ENCODE results near the gene SMCO1. TPM values are rescaled to one million over a fixed set of nuclear protein-coding genes. Genes with fewer than 3 reads are reported as not detected.
A peak's percentile ranks its signal among the peaks of the same experiment; 100 is the strongest.

Gene SMCO1
- total and polyA plus RNA-seq, 9 donors, result not detected

- intact Hi-C loops (cut with DNase I), result no loop called here
- WGBS, 3 donors, result 78 to 91% (median 87%) methylated on average over 6 of the region's 6 CpGs
- H3K4me3 ChIP-seq, result no peak overlapping the region
- no peaks in the 10 kb centered on the region for H3K36me3 ChIP-seq
- H3K4me1 ChIP-seq (ENCODE audit: insufficient read depth), result no peaks in the 10 kb centered on the region
- H3K9me3 ChIP-seq, result no peaks in the 10 kb centered on the region
- TF ChIP-seq CTCF (IDR thresholded peaks at IDR 0.05) (no peak), POLR2A (IDR thresholded peaks at IDR 0.05) (no peak), EP300 (IDR thresholded peaks at IDR 0.05) (no peak)
- H3K27ac ChIP-seq, result no peak overlapping the region
- DNase-seq, result no peak
- H3K27me3 ChIP-seq, result no peaks in the 10 kb centered on the region
These were observed 26.7 kb upstream of the SMCO1 start for GRCh38 chr3:196541684-196542445.

GRCh38 chr3:196537319-196537984 is 22.3 kb upstream of the SMCO1 start:
- H3K27me3 ChIP-seq, result no peaks in the 10 kb centered on the region
- intact Hi-C loops (cut with DNase I), result no loop called here
- 40 to 49% (median 46%) methylated on average over 18 of the region's 18 CpGs for WGBS, 3 donors

GRCh38 chr3:196533260-196533681 is 18.1 kb upstream of the SMCO1 start:
- no peak overlapping the region for H3K4me3 ChIP-seq
- WGBS, 3 donors, result 17 to 28% (median 27%) methylated on average over 14 of the region's 14 CpGs
- peaks cover 4% of the 10 kb centered on the region for H3K4me1 ChIP-seq (ENCODE audit: insufficient read depth)
- no peak overlapping the region for H3K27ac ChIP-seq
- DNase-seq, result no peak
- no peaks in the 10 kb centered on the region for H3K27me3 ChIP-seq
- H3K36me3 ChIP-seq, result no peaks in the 10 kb centered on the region
- intact Hi-C loops (cut with DNase I), result no loop called here
- TF ChIP-seq POLR2A (IDR thresholded peaks at IDR 0.05) (no peak), EP300 (IDR thresholded peaks at IDR 0.05) (no peak), CTCF (IDR thresholded peaks at IDR 0.05) (no peak)
- H3K9me3 ChIP-seq, result peaks cover 0 to 3% of the 10 kb centered on the region in 2 donors

More at GRCh38 chr3:196537319-196537984, 22.3 kb upstream of the SMCO1 start:
- H3K9me3 ChIP-seq, result peaks cover 0 to 3% of the 10 kb centered on the region in 2 donors
- H3K36me3 ChIP-seq, result no peaks in the 10 kb centered on the region
- no peaks in the 10 kb centered on the region for H3K4me1 ChIP-seq (ENCODE audit: insufficient read depth)
- no peak for TF ChIP-seq POLR2A (IDR thresholded peaks at IDR 0.05)
- no peak for TF ChIP-seq EP300 (IDR thresholded peaks at IDR 0.05)
- TF ChIP-seq CTCF (IDR thresholded peaks at IDR 0.05), result no peak
- DNase-seq, result peak in 3 of 5 donors; percentile 13 to 24 (median 20)
- no peak overlapping the region for H3K4me3 ChIP-seq
- H3K27ac ChIP-seq, result no peak overlapping the region

- Histone ChIP-seq H3K4me3 (no peak overlapping the region), H3K9me3 (peaks cover 0 to 3% of the 10 kb centered on the region in 2 donors), H3K27me3 (no peaks in the 10 kb centered on the region), H3K27ac (no peak overlapping the region), H3K36me3 (no peaks in the 10 kb centered on the region), H3K4me1 (ENCODE audit: insufficient read depth) (peaks cover 4% of the 10 kb centered on the region)
- 74 to 92% (median 83%) methylated on average over 4 of the region's 4 CpGs for WGBS, 3 donors
- intact Hi-C loops (cut with DNase I), result no loop called here
- DNase-seq, result no peak
- no peak for TF ChIP-seq EP300 (IDR thresholded peaks at IDR 0.05)
- no peak for TF ChIP-seq POLR2A (IDR thresholded peaks at IDR 0.05)
- no peak for TF ChIP-seq CTCF (IDR thresholded peaks at IDR 0.05)
These were observed 16.3 kb upstream of the SMCO1 start for GRCh38 chr3:196531418-196531817.

Data from ovary (tissue), 9 donors.